GM18867 (cell line): ENCODE measurements around the gene ARHGEF39.
"Not testable (repeated sequence)": the region's sequence is repeated elsewhere in the genome, so short reads cannot be mapped to it uniquely, and the experiment has no call there.

Experiments
- ATAC-seq: cut with Tn5 transposase; IDR thresholded peaks from one replicate; pipeline ENCODE4 v1.9.1; 2021; ENCODE audit warnings: mild to moderate bottlenecking, moderate library complexity; ENCODE audit not compliant: unreplicated experiment

Gene ARHGEF39

GRCh38 chr9:35628389-35628991 lies 36.5 kb downstream of the ARHGEF39 start:
- no peak for ATAC-seq

- ATAC-seq = no peak
Observed at GRCh38 chr9:35627575-35627974, 37.4 kb downstream of the ARHGEF39 start.

- peak; percentile 50 for ATAC-seq
Observed at GRCh38 chr9:35619800-35620158, 45.2 kb downstream of the ARHGEF39 start.

DNA sequence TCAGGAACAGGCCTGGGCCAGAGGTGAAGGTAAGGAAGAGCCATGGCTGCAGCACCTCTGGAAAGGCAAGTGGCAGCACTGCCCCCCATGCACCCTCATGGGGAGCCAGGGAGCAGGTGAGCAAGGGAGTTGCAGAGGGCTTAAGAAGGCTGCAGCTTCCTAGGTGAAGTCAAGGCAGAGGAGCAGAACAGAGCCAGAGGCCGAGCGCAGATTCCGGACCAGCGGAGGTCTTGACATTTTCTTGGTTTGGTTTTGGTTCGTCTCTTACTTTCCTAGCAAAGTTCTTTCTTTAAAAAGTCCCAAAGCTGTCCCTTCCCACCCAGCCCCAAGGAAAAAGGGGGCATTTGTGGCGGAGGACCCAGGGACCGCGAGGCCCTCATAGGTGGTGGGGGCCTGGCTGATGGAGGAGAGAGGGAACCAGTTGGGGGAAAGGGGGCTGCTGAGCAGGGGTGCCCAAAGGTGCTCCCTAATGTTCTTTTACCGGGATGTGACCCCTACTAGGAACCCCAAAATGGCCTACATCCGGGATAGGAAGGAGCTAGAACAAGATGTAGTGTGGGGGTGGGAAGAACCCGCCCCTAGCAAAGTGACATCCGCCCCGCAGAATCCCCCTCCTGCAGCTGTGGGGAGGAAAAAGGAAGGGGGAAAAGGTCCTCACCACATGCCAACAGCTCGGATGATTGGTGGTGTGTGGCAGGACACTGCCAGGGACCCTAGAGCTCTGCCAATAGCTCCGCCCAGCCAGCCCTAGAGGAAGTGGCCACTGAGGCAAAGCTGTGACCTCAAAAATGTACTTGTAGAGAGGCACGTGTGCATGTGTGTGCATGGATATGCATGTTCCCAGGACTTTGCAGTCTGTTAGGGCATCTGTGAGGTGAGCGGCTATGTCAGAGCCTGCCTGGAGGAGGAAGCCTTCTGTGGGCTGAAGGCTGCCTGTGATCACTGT lies 45.9 kb downstream of the ARHGEF39 start:
- peak; percentile 51 for ATAC-seq

DNA sequence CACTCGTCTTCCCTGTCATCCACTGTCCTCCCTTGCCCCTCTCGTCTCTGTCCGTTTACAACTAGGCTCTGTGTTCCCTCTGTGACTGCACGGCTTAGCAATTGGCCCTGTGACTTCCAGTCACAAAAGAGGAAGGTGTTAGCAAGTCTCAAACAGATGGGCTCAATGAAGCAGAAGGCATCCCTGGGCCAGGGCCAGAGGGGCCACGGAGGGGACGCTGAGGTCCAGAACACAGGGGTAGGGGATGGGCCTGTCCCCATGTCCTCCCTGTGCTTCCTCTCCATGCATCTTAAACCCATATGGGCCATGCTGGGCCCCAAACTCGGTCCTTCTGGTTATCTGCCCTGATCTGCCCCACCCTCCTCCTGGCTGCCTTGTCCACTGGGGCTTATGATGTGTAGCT lies 46.7 kb downstream of the ARHGEF39 start, which contains the start of gene CD72:
Gene CD72 (minus strand): TSS at position 89 of the 403 bp plus-strand sequence. CDS start 110 bp downstream, outside the sequence.
- ATAC-seq = no peak

DNA sequence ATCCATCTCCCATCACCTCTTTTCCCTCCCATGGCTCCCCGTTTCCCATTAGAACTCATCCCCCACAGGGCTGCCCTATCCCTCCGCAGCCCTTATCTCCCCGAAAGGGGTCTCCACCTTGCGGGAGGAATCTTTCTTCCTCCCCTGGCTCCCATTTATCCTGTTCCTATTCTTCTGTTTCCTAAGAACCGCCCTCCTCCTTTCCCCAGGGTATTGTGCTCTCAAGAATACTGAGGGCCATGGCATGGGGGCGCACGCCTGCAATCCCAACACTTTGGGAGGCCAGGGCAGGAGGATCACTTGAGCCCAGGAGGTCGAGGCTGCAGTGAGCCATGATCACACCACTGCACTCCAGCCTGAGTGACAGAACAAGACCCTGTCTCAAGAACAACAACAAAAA lies 47.4 kb downstream of the ARHGEF39 start:
- ATAC-seq = no peak

DNA sequence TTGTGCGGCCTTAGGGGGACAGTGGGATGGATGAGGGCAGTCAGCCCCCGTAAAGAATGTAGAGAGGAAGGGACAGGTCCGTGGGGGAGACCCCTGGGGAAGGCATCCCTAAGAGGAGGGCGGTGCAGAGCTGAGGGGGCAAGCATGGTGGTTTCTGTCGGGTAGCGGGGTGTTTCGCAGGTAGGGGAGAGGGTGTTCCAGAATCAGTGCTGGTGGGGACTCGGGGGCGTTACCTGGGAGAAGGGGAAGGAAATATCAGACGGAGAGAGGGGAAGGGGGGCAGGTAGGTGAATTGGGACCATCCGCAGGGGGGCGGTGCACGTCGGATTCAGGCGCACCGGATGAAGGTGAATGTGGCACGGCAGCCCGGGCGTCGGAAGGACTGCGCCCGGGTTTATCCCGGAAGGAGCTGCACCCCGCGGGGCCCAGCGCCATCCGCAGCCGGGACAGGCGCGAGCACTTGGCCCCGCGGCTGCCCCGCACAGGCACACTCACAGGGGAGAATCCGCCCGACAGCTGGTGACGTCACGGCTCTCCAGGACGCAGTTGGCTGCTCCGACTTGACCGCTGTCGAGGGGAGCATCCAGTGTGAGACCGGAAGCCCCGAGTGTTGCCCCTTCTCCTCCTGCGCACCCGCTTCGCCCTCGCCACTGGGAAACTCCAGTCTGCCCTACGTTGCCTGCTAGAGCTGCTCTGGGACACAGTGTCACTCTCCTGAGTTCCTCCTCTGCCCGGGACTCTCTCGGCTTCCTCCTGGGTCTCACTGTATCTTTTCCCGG lies 48.1 kb downstream of the ARHGEF39 start:
- peak; percentile 34 for ATAC-seq

DNA sequence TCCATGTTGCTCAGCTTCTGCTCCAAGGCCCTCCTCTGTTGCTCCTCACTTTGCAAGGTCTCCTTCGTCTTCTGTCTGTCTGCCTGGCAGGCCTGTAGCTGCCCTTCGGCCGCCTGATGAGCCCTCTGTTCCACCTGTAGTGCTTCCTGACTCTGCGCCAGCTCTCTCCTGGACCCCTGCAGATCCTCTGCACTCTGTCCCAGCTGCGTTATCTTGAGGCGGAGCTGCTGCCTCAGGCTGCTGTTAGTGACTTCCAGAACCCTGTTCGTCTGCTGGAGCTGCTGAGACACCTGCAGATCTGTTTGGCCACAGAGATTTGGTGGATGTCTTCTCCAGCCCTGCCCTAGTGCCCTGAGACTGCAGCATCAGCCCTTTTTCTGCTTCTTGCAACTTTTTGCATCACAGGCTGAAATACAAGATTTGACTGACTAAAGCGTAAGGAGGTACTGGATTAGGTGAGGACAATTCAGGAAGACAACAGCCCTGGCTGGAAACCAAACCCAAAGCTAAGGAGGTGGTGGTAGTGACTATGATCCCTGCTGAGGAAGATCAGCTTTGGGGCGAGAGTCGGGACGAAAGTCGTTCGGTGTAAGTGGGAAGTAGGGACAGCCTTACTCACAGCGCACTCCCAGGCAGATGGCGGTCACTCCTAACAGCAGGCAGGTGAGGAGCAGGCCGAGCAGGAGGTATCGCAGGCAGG lies 48.9 kb downstream of the ARHGEF39 start:
- ATAC-seq = no peak

DNA sequence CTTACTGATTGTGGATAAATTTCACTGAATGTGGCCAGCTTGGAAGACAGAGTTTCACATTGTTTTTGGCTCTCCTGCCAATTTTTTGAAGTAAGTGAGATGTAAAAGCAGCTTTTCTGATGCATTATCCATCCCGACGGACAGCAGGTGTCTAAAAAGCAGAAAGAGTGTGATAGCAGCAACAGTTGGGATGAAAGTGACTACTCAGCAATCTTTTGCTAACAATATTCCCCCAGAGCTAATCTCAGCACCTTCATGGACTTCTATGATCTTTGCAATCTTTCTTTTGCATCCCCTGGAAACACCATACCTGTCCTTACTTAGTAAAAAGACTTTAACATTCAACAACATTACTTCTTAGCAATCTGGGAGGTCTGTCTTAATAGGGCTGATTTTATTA lies 52.2 kb downstream of the ARHGEF39 start:
- no peak for ATAC-seq

- not testable (repeated sequence) for ATAC-seq
Observed at GRCh38 chr9:35612066-35612465, 52.9 kb downstream of the ARHGEF39 start.

DNA sequence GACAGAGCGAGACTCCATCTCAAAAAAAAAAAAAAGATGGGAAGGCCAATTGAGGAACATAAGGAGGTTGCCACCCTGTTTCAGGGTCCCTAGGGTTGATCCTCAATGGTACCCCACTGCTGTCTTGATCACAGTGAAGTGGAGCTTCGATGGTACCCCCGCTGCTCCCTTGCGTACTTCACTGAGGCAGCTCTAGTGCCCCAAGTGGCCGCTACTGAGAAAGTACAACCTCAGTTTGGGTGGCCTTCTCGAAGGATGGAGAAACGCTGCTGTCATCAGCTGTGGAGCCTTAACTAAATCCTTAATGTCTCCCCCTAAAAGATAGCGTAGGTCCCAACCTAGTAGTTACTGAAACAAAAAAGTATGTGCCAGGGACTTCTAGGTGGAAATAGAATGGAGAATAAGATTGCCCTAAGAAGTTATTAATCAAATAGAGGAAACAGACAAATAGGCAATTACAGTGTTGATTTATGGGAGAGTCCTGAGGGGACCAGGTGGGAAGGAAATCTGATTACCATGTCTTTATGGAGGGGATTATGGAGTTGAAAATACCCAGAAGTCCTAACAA lies 53.7 kb downstream of the ARHGEF39 start:
- ATAC-seq = peak; percentile 68

DNA sequence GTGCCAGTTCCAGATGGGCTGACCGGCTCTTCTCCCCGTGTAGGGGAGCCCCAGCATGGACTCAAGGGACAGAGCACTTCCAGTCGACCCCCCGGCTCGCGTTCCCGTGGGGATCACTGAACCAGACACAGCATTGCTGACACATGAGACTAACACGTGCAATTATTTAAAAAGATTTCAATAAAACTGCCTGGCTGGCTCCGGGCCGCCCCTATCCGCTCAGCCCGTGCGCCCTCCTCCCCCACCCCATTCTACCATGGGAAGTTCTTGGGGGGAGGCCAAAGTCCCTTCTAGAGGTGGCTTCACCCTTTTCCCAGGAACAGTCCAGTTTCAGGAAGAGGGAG lies 55.2 kb downstream of the ARHGEF39 start:
- no peak for ATAC-seq
